ENCODE data around the gene PAFAH1B2.
"Not testable (repeated sequence)": the region's sequence is repeated elsewhere in the genome, so short reads cannot be mapped to it uniquely, and the experiment has no call there.

Gene PAFAH1B2

GRCh38 chr11:117143871-117144476, at the start of gene PAFAH1B2:
TSS of gene PAFAH1B2 (plus strand) at chr11:117144287. CDS start at chr11:117152448, 8,161 bp downstream.
- DNase-seq: peak; percentile 80

DNA sequence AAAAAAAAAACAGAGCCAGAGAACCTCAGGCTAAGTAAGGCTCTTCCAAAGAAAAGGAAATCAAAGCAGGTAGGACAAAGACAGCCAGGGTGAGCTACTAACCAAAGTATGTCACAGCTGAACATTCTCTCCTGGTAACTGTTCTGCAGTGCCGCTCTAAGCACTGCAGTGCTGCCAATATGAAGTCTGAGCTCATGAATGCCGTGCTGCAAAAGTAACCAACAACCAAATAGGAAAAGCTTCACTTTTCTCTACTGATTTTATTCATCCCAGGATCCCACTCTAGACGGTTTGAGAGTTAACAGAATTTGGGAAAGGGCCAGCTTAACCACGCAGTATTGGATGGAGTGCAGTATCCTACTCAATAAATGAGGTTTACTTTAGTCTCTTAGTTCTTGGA, 49.3 kb upstream of the PAFAH1B2 start:
- no peak for DNase-seq

GRCh38 chr11:117095284-117096161, 48.6 kb upstream of the PAFAH1B2 start:
- no peak for DNase-seq

GRCh38 chr11:117096201-117096991, 47.7 kb upstream of the PAFAH1B2 start:
- no peak for DNase-seq

DNA sequence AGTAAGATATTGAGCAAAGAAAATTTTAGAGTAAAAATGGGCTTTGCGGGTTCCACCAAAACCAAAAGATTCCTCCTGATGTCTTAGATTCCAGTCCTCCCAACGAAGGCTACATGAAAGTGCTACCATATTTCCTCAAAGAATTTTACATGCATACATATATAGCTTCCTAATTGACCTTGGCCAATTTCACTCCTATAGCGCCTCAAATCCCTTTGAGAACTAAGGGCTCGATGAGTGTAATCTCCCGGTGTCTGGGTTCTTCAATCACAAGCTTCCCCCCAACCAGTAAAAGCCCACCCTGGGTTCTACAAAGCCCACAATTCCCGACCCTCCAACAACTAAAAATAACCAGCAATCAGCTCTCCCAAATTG, 47.1 kb upstream of the PAFAH1B2 start:
- no peak for DNase-seq

DNA sequence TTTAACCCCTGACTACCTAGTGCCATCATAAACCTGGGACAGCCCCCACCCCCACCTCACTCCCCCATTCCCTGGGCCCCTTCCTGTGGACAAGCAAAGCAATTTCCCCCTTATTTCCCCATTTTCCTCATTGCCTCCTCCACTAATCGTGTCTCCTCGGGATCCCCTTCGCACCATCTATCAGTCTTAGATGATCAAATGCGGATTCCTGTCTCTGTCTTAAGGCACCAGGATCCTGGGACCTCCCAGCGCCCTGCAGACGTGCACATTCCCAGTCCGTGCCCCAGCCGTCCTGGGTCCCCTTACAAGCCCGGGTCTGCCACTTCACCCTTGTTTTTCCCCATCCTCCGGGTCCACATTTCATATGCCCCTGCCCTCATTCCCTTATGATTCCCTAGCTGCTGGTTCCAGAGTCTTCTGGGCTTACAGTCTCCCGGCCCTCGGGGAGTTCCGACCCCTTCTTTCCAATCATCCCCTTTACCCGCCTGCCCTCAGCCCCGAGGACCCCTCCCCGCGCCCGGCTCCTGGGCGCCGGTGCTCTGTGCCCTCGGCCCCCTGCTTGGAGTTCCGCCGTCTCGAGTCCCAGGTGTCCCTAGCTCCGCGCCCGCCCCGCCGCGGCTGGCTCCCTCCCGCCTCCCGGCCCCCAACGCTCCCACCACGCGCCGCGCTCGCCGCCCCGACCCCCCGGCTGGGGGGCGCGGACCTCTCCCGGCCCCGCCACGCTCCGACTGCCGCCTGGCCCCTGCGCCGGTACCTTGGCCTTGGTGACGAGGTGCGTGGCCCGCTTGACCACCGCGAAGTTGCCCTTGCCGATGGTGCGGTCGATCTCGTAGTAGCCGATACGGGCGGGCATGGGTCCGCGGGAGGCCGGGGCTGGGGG, 46.5 kb upstream of the PAFAH1B2 start:
- DNase-seq: no peak

DNA sequence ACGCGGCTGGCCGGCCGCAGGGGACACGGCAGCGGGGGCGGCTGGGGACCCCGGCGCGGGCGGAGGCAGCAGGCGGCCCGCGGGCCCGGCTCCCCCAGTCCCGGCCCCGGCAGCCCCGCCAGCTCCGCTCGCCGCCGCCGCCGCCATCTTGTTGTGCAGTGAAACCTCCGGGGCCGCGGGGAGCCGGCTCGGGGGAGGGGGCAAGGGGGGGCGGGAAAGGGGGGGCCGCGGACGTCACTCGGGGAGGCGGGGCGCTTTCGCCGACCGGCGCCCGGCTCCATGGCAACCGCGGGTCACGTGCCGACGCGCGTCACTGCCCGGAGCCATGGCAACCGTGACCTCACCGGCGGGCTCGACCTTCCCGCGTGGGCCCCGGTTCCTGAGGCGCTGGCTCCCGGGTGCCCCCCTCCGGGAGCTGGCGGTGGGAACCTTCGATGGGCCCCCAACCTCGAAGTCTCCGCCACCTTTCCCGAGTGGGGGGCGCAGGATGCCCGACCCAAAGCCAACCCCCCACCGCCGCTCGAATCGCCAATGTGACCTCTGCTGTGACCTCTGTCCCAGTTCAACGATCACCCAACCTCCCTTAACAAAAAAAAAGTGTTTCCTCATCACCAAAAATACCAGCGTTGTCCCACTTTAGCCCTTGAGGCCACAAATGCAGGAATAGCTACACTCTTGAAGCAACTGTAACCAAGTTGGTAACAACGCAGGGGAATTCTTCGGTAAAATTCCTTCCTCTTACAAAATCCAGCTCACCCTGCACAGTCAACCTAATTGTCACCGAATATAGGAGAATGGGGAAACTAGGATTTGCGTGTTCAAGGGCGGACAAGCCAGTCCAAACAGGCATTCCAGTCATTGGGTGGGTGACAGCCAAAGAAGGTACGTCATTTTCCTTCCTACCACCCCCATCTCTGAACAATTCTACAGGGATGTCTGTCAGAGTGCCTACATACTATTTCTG, 45.5 kb upstream of the PAFAH1B2 start, which contains the start of gene SIK3:
Gene SIK3 (minus strand): TSS at position 160 of the 964 bp plus-strand sequence. CDS start 13 bp downstream, at position 147.
- peak; percentile 84 for DNase-seq

- no peak for DNase-seq
Observed at GRCh38 chr11:117099696-117100095, 44.4 kb upstream of the PAFAH1B2 start.

- no peak for DNase-seq
Observed at GRCh38 chr11:117100556-117100955, 43.5 kb upstream of the PAFAH1B2 start.

DNA sequence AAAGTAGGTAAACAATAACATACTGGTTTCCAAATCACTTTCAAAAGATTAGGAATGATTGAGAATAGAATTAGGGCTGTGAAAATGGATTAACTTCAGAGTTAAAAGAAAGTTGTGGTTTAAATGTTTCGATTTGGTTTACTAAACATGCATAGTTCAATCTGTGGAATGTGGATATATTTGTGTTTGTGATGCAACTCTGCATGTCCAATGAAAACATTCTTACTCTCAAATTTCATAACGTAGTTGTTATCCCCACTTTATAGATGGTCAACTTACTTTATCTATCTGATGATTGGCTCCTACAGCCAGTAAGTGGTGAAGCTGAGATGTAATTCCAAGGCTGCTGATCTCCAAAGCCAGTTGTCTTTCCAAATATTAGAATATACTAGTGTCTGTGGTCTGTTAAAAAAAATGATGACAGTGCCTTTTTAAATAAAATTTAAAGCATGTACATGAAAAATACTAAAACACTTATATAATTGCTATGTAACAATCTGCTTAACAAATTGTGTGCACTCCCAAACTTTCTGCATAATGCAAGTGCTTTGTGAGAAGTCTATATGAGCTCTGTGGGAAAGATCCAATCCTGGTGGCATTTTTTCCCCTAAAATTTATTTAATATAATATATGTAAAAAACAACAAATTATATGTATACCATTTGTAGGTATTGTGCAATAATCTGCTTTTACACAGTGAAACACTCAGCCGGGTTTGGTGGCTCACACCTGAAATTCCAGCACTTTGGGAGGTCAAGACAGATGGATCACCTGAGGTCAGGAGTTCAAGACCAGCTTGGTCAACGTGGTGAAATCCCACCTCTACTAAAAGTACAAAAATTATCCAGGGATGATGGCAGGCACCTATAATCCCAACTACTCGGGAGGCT, 36.1 kb upstream of the PAFAH1B2 start:
- no peak for DNase-seq

DNA sequence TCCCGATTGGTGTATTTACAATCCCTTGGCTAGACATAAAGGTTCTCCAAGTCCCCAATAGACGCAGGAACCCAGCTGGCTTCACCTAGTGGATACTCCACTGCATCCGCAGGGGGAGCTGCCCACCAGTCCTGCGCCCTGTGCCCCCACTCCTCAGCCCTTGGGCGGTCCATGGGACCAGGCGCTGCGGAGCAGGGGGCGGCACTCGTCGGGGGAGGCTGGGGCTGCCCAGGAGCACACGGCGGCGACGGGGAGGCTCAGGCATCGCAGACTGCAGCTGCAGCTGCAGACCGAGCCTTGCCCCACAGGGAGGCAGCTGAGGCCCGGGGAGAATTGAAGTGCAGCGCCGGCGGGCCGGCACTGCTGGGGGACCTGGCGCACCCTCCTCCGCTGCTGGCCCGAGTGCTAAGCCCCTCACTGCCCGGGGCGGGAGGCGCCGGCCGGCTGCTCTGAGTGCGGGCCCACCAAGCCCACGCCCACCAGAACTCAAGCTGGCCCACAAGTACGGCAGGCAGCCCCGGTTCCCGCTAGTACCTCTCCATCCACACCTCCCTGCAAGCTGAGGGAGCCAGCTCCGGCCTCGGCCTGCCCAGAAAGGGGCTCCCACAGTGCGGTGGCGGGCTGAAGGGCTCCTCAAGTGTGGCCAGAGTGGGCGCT, 33.7 kb upstream of the PAFAH1B2 start:
- DNase-seq: no peak

DNA sequence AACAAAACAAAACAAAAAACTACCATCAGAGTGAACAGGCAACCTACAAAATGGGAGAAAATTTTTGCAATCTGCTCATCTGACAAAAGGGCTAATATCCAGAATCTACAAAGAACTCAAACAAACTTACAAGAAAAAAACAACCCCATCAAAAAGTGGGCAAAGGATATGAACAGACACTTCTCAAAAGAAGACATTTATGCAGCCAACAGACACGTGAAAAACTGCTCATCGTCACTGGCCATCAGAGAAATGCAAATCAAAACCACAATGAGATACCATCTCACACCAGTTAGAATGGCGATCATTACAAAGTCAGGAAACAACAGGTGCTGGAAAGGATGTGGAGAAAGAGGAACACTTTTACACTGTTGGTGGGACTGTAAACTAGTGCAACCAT, 31.6 kb upstream of the PAFAH1B2 start:
- DNase-seq: not testable (repeated sequence)

DNA sequence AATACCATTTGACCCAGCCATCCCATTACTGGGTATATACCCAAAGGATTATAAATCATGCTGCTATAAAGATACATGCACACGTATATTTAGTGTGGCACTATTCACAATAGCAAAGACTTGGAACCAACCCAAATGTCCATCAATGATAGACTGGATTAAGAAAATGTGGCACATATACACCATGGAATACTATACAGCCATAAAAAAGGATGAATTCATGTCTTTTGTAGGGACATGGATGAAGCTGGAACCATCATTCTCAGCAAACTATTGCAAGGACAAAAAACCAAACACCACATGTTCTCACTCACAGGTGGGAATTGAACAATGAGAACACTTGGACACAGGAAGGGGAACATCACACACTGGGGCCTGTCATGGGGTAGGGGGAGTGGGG, 31.1 kb upstream of the PAFAH1B2 start:
- DNase-seq: not testable (repeated sequence)

DNA sequence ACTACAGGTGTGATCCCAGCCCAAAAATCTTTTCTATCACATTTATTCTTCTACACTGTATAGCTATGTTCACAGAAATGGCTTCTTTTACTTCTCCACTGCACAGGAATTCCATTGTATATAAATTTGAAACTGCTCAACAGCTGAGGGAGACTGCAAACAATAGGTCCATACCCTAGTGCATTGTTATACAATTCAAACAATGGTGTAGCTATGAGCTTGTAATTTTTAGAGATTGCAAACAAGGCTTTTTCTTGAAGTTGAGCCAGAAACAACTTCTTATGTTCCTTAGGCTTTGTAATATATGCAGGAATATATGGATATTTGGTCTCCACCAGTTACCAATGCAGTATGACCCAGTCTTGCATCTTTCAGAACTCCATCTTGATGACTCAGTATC, 26.4 kb upstream of the PAFAH1B2 start:
- no peak for DNase-seq

DNA sequence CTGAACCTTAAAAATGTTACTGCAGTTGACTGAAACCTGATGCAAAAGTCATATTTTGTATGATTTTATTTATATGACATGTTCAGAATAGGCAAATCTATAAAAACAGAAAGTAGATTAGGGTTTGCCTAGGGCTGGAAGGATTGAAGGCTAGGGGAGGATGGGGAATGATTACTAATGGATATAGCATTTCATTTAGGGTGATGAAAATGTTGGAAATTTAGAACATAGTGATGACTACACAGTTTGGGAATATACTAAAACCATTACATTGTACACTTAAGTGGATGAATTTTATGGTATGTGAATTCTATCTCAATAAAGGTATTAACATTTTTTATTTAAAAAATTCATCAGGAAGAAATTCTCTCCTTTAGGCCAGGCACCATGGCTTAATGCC, 22.9 kb upstream of the PAFAH1B2 start:
- DNase-seq: no peak

DNA sequence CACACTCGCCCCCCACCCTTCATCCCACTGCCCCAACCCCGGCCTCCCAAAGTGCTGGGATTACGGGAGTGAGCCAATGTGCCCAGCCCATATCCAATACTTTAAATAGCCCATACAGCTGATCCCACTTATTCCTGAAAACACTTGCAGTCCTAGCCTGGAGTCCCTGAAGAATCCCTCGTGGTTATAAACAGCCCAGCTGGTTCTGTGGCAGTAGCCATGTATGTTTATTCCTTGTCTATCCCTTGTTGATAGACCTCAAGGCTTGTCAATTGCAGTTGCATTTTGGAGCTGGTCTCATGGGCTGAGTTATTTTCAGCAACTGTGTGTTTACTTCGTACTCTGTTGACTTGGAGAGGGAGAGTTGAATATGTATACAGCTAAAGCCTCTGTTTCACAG, 21.5 kb upstream of the PAFAH1B2 start:
- DNase-seq: no peak

GRCh38 chr11:117126223-117126965, 17.7 kb upstream of the PAFAH1B2 start:
- no peak for DNase-seq

GRCh38 chr11:117127171-117127901, 16.8 kb upstream of the PAFAH1B2 start:
- no peak for DNase-seq

All from amniotic stem cell (primary cell).